Tibial nerve (tissue), 4 donors: Measurements from ENCODE around the gene RSKR. TPM values are rescaled to one million over a fixed set of nuclear protein-coding genes. Genes with fewer than 3 reads are reported as not detected.

Source experiments
- DNase-seq, 2 donors: peaks; one replicate each; pipeline ENCODE4 v3.0.0-alpha.2; 2019; ENCODE audit warnings: low spot score in 2 of 2
- H3K27ac ChIP-seq, 4 donors: fragments of 200-600 bp; sonication (generic) in 3 of 4; one replicate each; pipeline ENCODE4 v1.5.1; 2017 to 2019; ENCODE audit warnings: mild to moderate bottlenecking in 1 of 4
- H3K27me3 ChIP-seq, 2 donors: fragments of 200-600 bp; sonication (generic) in 1 of 2; one replicate each; pipeline versions ENCODE4 v1.5.1 to v1.6.0; 2017 to 2019
- H3K36me3 ChIP-seq, 3 donors: fragments of 200-600 bp; sonication (generic); one replicate each; pipeline ENCODE4 v1.5.1; 2018 to 2019
- H3K4me1 ChIP-seq, 4 donors: fragments of 200-600 bp; sonication (generic) in 3 of 4; one replicate each; pipeline ENCODE4 v1.5.1; 2017 to 2019
- H3K4me3 ChIP-seq, 4 donors: fragments of 200-600 bp; sonication (generic) in 3 of 4; one replicate each; pipeline ENCODE4 v1.5.1; 2017 to 2019; ENCODE audit warnings: mild to moderate bottlenecking in 1 of 4, moderate library complexity in 1 of 4
- H3K9me3 ChIP-seq, 4 donors: fragments of 200-600 bp; sonication (generic) in 3 of 4; one replicate each; pipeline ENCODE4 v1.5.1; 2017 to 2019
- CTCF ChIP-seq, 5 experiments: fragments of 200-600 bp in 3 of 5; fragments of 450-650 bp in 2 of 5; sonication (generic) in 3 of 5; IDR thresholded peaks; one replicate each; pipeline ENCODE4 v1.5.1; 2016 to 2019; ENCODE audit warnings: antibody characterized with exemption in 5 of 5, mild to moderate bottlenecking in 3 of 5, moderate library complexity in 2 of 5
- EP300 ChIP-seq, 2 donors: sonication (generic); formaldehyde crosslinking; IDR thresholded peaks; one replicate each; pipeline ENCODE4 v1.6.1; 2017; ENCODE audit warnings: antibody characterized with exemption in 2 of 2, mild to moderate bottlenecking in 1 of 2
- POLR2A ChIP-seq, 2 donors: fragments of 450-650 bp; IDR thresholded peaks; one replicate each; pipeline ENCODE4 v1.6.1; 2017; ENCODE audit warnings: antibody characterized with exemption in 2 of 2, mild to moderate bottlenecking in 2 of 2, moderate library complexity in 2 of 2
- WGBS, 2 donors: methylation state at CpG; one replicate each; pipeline ENCODE4 v1.1.5; 2018; 5-methylcytosine and 5-hydroxymethylcytosine counted together
- total RNA-seq, 4 donors: library from RNA; depleted of rRNA; stranded (reverse); fragments of >200 nt; gene quantifications; one replicate each; pipeline ENCODE4 v1.1.0, GENCODE V29; 2016

The RSKR gene
- total RNA-seq, 4 donors from 2014 or later = 5.7 to 34.5 (median 16.2) TPM

- no peak for DNase-seq
- Histone ChIP-seq H3K9me3 (no peaks in the 10 kb centered on the region), H3K4me1 (no peaks in the 10 kb centered on the region), H3K27ac (no peak overlapping the region), H3K36me3 (peaks cover 0 to 100% (median 53%) of the 10 kb centered on the region in 3 donors), H3K4me3 (no peak overlapping the region), H3K27me3 (no peaks in the 10 kb centered on the region)
- 83 to 88% methylated on average over 14 of the region's 14 CpGs for WGBS, 2 donors
- TF ChIP-seq EP300 (IDR thresholded peaks at IDR 0.05) = no peak
- TF ChIP-seq CTCF (IDR thresholded peaks at IDR 0.05) = no peak
- no peak for TF ChIP-seq POLR2A (IDR thresholded peaks at IDR 0.05)
Observed at GRCh38 chr17:28634206-28634865, 20.4 kb upstream of the RSKR start.

- peaks cover 2 to 96% (median 39%) of the 10 kb centered on the region in 3 donors for H3K36me3 ChIP-seq
- DNase-seq = no peak
- no peaks in the 10 kb centered on the region for H3K9me3 ChIP-seq
- H3K27me3 ChIP-seq = no peaks in the 10 kb centered on the region
- H3K4me1 ChIP-seq = no peaks in the 10 kb centered on the region
- 83% methylated on average over 4 of the region's 4 CpGs for WGBS, 2 donors
- TF ChIP-seq POLR2A (IDR thresholded peaks at IDR 0.05) = no peak
- TF ChIP-seq CTCF (IDR thresholded peaks at IDR 0.05) = no peak
- no peak for TF ChIP-seq EP300 (IDR thresholded peaks at IDR 0.05)
- H3K4me3 ChIP-seq = no peak overlapping the region
- H3K27ac ChIP-seq = no peak overlapping the region
Observed at GRCh38 chr17:28626818-28627217, 12.8 kb upstream of the RSKR start.

GRCh38 chr17:28624148-28624547, 10.2 kb upstream of the RSKR start:
- H3K36me3 ChIP-seq = peaks cover 2 to 96% (median 51%) of the 10 kb centered on the region in 3 donors

GRCh38 chr17:28623696-28624095, 9.7 kb upstream of the RSKR start:
- WGBS, 2 donors = 84 to 100% methylated on average over 4 of the region's 4 CpGs
- TF ChIP-seq POLR2A (IDR thresholded peaks at IDR 0.05) = no peak
- TF ChIP-seq EP300 (IDR thresholded peaks at IDR 0.05) = no peak
- TF ChIP-seq CTCF (IDR thresholded peaks at IDR 0.05) = no peak
- DNase-seq = no peak
- Histone ChIP-seq H3K27ac (no peak overlapping the region), H3K9me3 (no peaks in the 10 kb centered on the region), H3K36me3 (peaks cover 2 to 96% (median 55%) of the 10 kb centered on the region in 3 donors), H3K4me1 (no peaks in the 10 kb centered on the region), H3K4me3 (no peak overlapping the region), H3K27me3 (no peaks in the 10 kb centered on the region)

More at GRCh38 chr17:28624148-28624547, 10.2 kb upstream of the RSKR start:
- no peak for DNase-seq
- Histone ChIP-seq H3K4me1 (no peaks in the 10 kb centered on the region), H3K27me3 (no peaks in the 10 kb centered on the region), H3K9me3 (no peaks in the 10 kb centered on the region), H3K4me3 (no peak overlapping the region), H3K27ac (no peak overlapping the region)
- TF ChIP-seq EP300 (IDR thresholded peaks at IDR 0.05) (no peak), POLR2A (IDR thresholded peaks at IDR 0.05) (no peak), CTCF (IDR thresholded peaks at IDR 0.05) (no peak)
- 93 to 95% methylated on average over 2 of the region's 2 CpGs for WGBS, 2 donors

- H3K4me3 ChIP-seq = no peak overlapping the region
- DNase-seq = no peak
- no peaks in the 10 kb centered on the region for H3K4me1 ChIP-seq
- TF ChIP-seq POLR2A (IDR thresholded peaks at IDR 0.05) (no peak), EP300 (IDR thresholded peaks at IDR 0.05) (no peak), CTCF (IDR thresholded peaks at IDR 0.05) (no peak)
- no peaks in the 10 kb centered on the region for H3K9me3 ChIP-seq
- 92 to 97% methylated on average over 3 of the region's 3 CpGs for WGBS, 2 donors
- H3K36me3 ChIP-seq = peaks cover 4 to 96% (median 66%) of the 10 kb centered on the region in 3 donors
- no peak overlapping the region for H3K27ac ChIP-seq
- H3K27me3 ChIP-seq = no peaks in the 10 kb centered on the region
Observed at GRCh38 chr17:28622186-28622585, 8.2 kb upstream of the RSKR start.
